Testis (tissue), 2 donors: ENCODE results near the gene HOXA7.

Source experiments
- POLR2A ChIP-seq: fragments of 450-650 bp; IDR thresholded peaks from one replicate; pipeline ENCODE4 v1.6.1; 2017; ENCODE audit warnings: antibody characterized with exemption, mild to moderate bottlenecking, moderate library complexity
- TF ChIP-seq, protein P1 (sequence below), 3 experiments: fragments of 450-650 bp in 2 of 3; fragments of 200-600 bp in 1 of 3; sonication (generic) in 1 of 3; IDR thresholded peaks; one replicate each; pipeline ENCODE4 v1.5.1; 2016 to 2019; ENCODE audit warnings: antibody characterized with exemption in 3 of 3, mild to moderate bottlenecking in 2 of 3, moderate library complexity in 1 of 3

DNA sequence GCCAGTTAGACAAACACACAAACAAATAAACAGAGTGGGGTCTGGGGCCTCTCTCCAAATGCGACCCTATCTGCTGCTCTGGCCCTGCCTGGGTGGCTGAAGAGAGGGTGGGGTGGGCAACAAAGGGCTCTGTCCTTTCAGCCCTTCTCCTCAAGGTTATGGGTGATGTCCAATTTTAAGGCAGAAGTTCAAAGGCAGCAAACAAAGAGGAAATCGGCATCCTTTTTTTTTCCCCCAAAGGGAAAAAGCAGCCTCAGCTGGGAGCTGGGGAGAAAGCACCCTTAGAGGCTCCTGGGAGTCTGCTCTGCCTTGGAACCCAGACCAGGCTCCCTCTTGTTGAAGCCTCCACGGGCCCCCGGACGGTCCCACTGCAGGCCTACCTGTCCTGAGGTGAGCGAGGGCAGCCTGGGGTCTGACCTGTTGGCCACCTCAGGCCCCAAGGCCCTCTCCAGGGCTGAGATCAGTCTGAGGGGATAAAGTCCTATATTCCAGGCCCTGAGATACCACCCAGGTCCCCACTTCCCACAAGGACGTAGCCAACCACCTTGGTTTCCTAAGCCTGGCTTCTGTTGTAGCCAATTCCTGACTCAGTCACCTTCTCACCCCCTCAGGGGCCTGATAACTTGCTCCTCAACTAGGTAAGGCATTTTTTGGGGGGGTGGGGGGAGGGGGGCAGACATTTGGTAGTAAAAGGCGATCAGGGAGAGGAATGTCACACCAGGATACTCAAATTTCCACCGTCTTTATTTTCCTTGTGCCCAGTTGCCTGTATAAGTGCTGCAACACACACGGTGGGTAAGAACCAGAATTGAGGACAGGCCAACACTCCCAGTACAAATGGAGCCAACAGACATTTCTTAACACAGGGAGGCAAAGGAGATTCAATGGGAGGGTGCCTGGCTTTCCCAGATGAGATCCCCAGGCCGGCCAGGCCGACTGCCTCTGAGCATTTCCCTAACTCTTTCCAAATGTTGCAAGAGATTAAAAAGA, 24.3 kb upstream of the HOXA7 start:
- TF ChIP-seq, protein P1, sequence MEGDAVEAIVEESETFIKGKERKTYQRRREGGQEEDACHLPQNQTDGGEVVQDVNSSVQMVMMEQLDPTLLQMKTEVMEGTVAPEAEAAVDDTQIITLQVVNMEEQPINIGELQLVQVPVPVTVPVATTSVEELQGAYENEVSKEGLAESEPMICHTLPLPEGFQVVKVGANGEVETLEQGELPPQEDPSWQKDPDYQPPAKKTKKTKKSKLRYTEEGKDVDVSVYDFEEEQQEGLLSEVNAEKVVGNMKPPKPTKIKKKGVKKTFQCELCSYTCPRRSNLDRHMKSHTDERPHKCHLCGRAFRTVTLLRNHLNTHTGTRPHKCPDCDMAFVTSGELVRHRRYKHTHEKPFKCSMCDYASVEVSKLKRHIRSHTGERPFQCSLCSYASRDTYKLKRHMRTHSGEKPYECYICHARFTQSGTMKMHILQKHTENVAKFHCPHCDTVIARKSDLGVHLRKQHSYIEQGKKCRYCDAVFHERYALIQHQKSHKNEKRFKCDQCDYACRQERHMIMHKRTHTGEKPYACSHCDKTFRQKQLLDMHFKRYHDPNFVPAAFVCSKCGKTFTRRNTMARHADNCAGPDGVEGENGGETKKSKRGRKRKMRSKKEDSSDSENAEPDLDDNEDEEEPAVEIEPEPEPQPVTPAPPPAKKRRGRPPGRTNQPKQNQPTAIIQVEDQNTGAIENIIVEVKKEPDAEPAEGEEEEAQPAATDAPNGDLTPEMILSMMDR (IDR thresholded peaks at IDR 0.05) = no peak
- no peak for TF ChIP-seq POLR2A
